Measurements from ENCODE around the gene NLRP9. TPM values are rescaled to one million over a fixed set of nuclear protein-coding genes. Genes with fewer than 3 reads are reported as not detected.

The NLRP9 gene
- polyA plus RNA-seq, 4 donors = 0.04 to 0.10 TPM; not detected in 2

- DNase-seq (ENCODE audit: low read depth in 4 of 4, low spot score in 3 of 4) = no peak
Observed at GRCh38 chr19:55658846-55659459, 79.2 kb downstream of the NLRP9 start.

Other genes starting within 250 kb of the NLRP9 start
- gene SSC5D, start 250.0 kb downstream of the NLRP9 start, polyA plus RNA-seq (ENCODE audit: insufficient read length in 4 of 4) = 1 to 10 TPM; 1.9 to 7.0 (median 3.1) TPM
- gene SBK2, start 201.3 kb downstream of the NLRP9 start, polyA plus RNA-seq (ENCODE audit: insufficient read length in 4 of 4) = under 1 TPM; 0.36 to 0.96 (median 0.80) TPM
- gene SBK3, start 192.9 kb downstream of the NLRP9 start, polyA plus RNA-seq (ENCODE audit: insufficient read length in 4 of 4) = under 1 TPM in 1 of 4 donors, not detected in 3; 0.15 TPM
- gene ZNF579, start 157.6 kb downstream of the NLRP9 start, polyA plus RNA-seq (ENCODE audit: insufficient read length in 4 of 4) = 10 to 100 TPM; 12.8 to 22.2 (median 14.1) TPM
- 10 to 100 TPM; 19.0 to 24.4 (median 19.7) TPM for gene FIZ1, start 138.9 kb downstream of the NLRP9 start, polyA plus RNA-seq (ENCODE audit: insufficient read length in 4 of 4)
- gene ZNF524, start 138.1 kb downstream of the NLRP9 start, polyA plus RNA-seq (ENCODE audit: insufficient read length in 4 of 4) = 10 to 100 TPM in 1 of 4 donors, 1 to 10 TPM in 3; 4.6 to 13.3 (median 6.7) TPM
- gene ZNF865, start 132.8 kb downstream of the NLRP9 start, polyA plus RNA-seq (ENCODE audit: insufficient read length in 4 of 4) = 10 to 100 TPM in 1 of 4 donors, 1 to 10 TPM in 3; 6.8 to 13.0 (median 7.9) TPM
- 10 to 100 TPM in 2 of 4 donors, 1 to 10 TPM in 2; 5.3 to 14.2 (median 9.9) TPM for gene ZNF784, start 113.8 kb downstream of the NLRP9 start, polyA plus RNA-seq (ENCODE audit: insufficient read length in 4 of 4)
- gene ZNF580, start 97.4 kb downstream of the NLRP9 start, polyA plus RNA-seq (ENCODE audit: insufficient read length in 4 of 4) = 10 to 100 TPM; 36.3 to 63.9 (median 38.9) TPM
- gene ZNF581, start 94.8 kb downstream of the NLRP9 start, polyA plus RNA-seq (ENCODE audit: insufficient read length in 4 of 4) = 10 to 100 TPM; 19.1 to 32.4 (median 23.7) TPM
- gene CCDC106, start 90.2 kb downstream of the NLRP9 start, polyA plus RNA-seq (ENCODE audit: insufficient read length in 4 of 4) = 10 to 100 TPM; 14.5 to 29.6 (median 19.3) TPM
- 100 to 1,000 TPM; 146 to 227 (median 159) TPM for gene U2AF2, start 83.4 kb downstream of the NLRP9 start, polyA plus RNA-seq (ENCODE audit: insufficient read length in 4 of 4)
- 100 to 1,000 TPM in 2 of 4 donors, 10 to 100 TPM in 2; 66.6 to 152 (median 94.9) TPM for gene EPN1, start 63.2 kb downstream of the NLRP9 start, polyA plus RNA-seq (ENCODE audit: insufficient read length in 4 of 4)
- not detected for gene RFPL4A, start 20.7 kb upstream of the NLRP9 start, polyA plus RNA-seq (ENCODE audit: insufficient read length in 4 of 4)
- gene RFPL4AL1, start 30.7 kb upstream of the NLRP9 start, polyA plus RNA-seq (ENCODE audit: insufficient read length in 4 of 4) = under 1 TPM in 2 of 4 donors, not detected in 2; 0.17 to 0.20 TPM
- gene NLRP11, start 93.6 kb upstream of the NLRP9 start, polyA plus RNA-seq (ENCODE audit: insufficient read length in 4 of 4) = under 1 TPM in 3 of 4 donors, not detected in 1; 0.11 to 0.19 (median 0.15) TPM
- gene NLRP4, start 98.1 kb upstream of the NLRP9 start, polyA plus RNA-seq (ENCODE audit: insufficient read length in 4 of 4) = not detected
- not detected for gene NLRP13, start 193.9 kb upstream of the NLRP9 start, polyA plus RNA-seq (ENCODE audit: insufficient read length in 4 of 4)
- gene NLRP8, start 209.4 kb upstream of the NLRP9 start, polyA plus RNA-seq (ENCODE audit: insufficient read length in 4 of 4) = not detected
- not detected for gene NLRP5, start 248.4 kb upstream of the NLRP9 start, polyA plus RNA-seq (ENCODE audit: insufficient read length in 4 of 4)